IgD-negative memory B cell (primary cell): ENCODE data around the gene PLAA. TPM values are rescaled to one million over a fixed set of nuclear protein-coding genes. Genes with fewer than 3 reads are reported as not detected.

Experiments
- H3K27ac Mint-ChIP-seq, 3 donors: one replicate each; pipeline ENCODE4 v1.8.0; 2020 to 2022; ENCODE audit warnings: mild to moderate bottlenecking in 3 of 3, mixed read lengths in 3 of 3, moderate library complexity in 1 of 3
- H3K27me3 Mint-ChIP-seq: one replicate; pipeline ENCODE4 v1.8.0; 2021; ENCODE audit warnings: mixed read lengths
- H3K36me3 Mint-ChIP-seq: one replicate; pipeline ENCODE4 v1.8.0; 2020; ENCODE audit warnings: mild to moderate bottlenecking, mixed read lengths
- H3K4me1 Mint-ChIP-seq, 3 donors: one replicate each; pipeline ENCODE4 v1.8.0; 2020 to 2022; ENCODE audit warnings: mixed read lengths in 3 of 3, mild to moderate bottlenecking in 1 of 3
- H3K4me3 Mint-ChIP-seq, 4 donors: one replicate each; pipeline ENCODE4 v1.8.0; 2020 to 2022; ENCODE audit warnings: mild to moderate bottlenecking in 4 of 4, mixed read lengths in 4 of 4, moderate library complexity in 3 of 4
- H3K9me3 Mint-ChIP-seq, 3 donors: one replicate each; pipeline ENCODE4 v1.8.0; 2020 to 2021; ENCODE audit warnings: mixed read lengths in 3 of 3, mild to moderate bottlenecking in 1 of 3
- polyA plus RNA-seq: library from polyadenylated mRNA; unstranded; fragments of 300-500 nt; fragmentation: Illumina TruSeq; gene quantifications from one replicate; pipeline ENCODE4 v1.2.3, GENCODE V29; 2021

The PLAA gene
- polyA plus RNA-seq, 1 donor from 2014 or later = 18.6 TPM

DNA sequence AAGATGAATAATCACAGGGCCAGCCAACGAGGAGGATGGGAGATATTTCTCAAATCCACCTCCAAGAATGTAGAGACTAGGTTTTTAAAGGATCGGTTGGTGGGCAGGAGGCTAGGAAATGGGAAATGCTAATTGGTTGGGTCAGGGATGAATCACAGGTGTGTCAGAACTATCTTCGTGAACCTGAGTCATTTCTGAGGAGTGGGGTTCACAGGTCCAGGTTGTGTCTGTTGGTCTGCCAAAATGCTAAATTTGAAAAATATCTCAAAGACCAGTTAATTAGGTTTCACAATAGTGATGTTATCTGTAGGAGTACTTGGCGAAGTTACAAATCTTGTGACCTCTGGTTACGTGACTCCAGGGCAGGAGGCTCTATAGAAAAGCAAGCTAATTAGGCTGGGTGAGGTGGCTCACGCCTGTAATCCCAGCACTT, 2.6 kb upstream of the PLAA start:
- Mint-ChIP-seq H3K4me1 (peaks cover 24 to 30% (median 25%) of the 10 kb centered on the region in 3 donors), H3K27ac (no peak overlapping the region), H3K4me3 (peak overlapping the region in 1 of 4 donors; percentile 93), H3K36me3 (no peaks in the 10 kb centered on the region), H3K27me3 (no peaks in the 10 kb centered on the region), H3K9me3 (no peaks in the 10 kb centered on the region)

DNA sequence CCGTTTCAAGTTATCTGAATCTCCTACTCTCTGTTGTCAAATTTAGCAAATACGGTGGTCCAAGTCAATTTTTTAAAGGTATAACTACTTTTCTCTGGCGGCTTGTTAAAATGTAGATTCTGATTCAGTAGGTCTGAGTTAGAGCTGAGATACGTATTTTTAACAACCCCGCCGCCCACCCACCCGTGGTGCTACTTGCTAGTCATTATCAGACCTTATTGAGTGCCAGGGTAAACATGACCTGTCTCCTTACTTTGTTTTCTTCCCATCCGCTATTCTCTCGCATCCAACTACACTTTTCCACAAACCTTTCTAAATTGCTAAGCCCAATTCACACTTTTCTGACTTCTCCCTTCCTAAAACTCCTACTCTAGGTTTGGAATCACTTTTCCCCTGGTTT, 694 bp upstream of the PLAA start:
- Mint-ChIP-seq H3K27ac (peak overlapping the region; percentile 93 to 99 (median 98)), H3K4me3 (peak overlapping the region; percentile 93 to 98 (median 97)), H3K36me3 (no peaks in the 10 kb centered on the region), H3K4me1 (peaks cover 24 to 35% (median 30%) of the 10 kb centered on the region in 3 donors), H3K27me3 (no peaks in the 10 kb centered on the region), H3K9me3 (no peaks in the 10 kb centered on the region)

DNA sequence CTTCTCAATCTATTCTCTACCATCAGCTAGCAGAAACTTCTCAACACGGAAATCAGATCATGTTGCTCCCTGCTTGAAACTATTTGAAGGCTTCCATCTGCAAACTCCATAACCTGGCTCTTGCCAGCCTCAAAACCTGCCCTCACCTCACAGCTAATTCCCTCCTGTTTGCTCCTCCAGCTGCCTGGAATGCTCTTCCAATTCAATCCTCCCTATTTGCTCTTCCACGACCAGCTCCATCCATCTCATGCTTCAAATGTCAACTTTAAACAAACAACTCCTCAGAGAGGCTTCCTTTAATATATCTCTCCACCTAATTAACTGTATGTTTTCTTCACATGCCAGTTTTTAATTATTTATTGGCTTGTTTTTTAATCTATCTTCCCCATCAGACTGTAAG, 1.5 kb downstream of the PLAA start:
- Mint-ChIP-seq H3K27ac (peak overlapping the region; percentile 21 to 99 (median 93)), H3K4me3 (peak overlapping the region; percentile 93 to 98 (median 97)), H3K9me3 (no peaks in the 10 kb centered on the region), H3K4me1 (peaks cover 33 to 48% (median 47%) of the 10 kb centered on the region in 3 donors), H3K36me3 (peaks cover 1% of the 10 kb centered on the region), H3K27me3 (no peaks in the 10 kb centered on the region)

GRCh38 chr9:26940779-26941178, 6.3 kb downstream of the PLAA start:
- Mint-ChIP-seq H3K9me3 (peaks cover 0 to 6% (median 3%) of the 10 kb centered on the region in 3 donors), H3K27me3 (no peaks in the 10 kb centered on the region), H3K4me3 (no peak overlapping the region), H3K4me1 (peaks cover 37 to 54% (median 47%) of the 10 kb centered on the region in 3 donors), H3K27ac (peak overlapping the region in 2 of 3 donors; percentile 64 to 82), H3K36me3 (peaks cover 8% of the 10 kb centered on the region)

DNA sequence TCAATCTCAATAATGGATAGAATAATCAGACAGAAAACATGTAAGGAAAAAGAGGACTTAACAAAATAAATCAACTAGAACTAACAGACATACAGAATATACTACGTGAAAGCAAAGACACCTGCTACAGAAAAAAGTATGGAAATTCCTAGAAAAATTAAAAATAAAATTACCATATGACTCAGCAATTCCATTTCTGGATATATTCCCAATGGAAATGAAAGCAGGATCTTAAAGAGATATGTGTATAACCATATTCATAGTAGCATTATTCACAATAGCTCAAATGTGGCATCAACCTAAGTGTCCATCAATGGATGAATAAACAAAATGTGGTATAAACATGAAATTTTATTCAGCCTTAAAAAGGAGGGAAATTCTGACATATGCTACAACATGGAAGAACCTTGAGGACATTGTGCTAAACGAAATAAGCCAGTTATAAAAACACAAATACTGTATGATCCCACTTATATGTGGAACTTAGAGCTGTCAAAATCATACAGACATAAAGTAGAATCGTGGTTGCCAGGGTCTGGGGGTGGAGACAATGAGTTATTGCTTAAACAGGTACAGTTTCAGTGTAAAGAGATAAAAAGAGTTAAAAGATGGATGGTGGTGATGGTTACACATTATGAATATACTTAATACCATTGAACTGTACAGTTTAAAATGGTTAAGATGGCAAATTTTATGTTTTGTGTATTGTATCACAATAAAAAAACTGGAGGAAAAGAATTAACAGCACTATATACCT, 6.9 kb downstream of the PLAA start:
- Mint-ChIP-seq H3K4me3 (peak overlapping the region in 1 of 4 donors; percentile 20), H3K36me3 (peaks cover 8% of the 10 kb centered on the region), H3K27ac (peak overlapping the region in 2 of 3 donors; percentile 2 to 82), H3K27me3 (no peaks in the 10 kb centered on the region), H3K4me1 (peaks cover 31 to 49% (median 42%) of the 10 kb centered on the region in 3 donors), H3K9me3 (peaks cover 0 to 6% (median 3%) of the 10 kb centered on the region in 3 donors)

GRCh38 chr9:26937816-26938371, 9.1 kb downstream of the PLAA start:
- Mint-ChIP-seq H3K36me3 (peaks cover 8% of the 10 kb centered on the region), H3K4me1 (peaks cover 24 to 35% (median 32%) of the 10 kb centered on the region in 3 donors), H3K4me3 (peak overlapping the region in 1 of 4 donors; percentile 25), H3K27ac (no peak overlapping the region), H3K27me3 (no peaks in the 10 kb centered on the region), H3K9me3 (peaks cover 0 to 6% (median 3%) of the 10 kb centered on the region in 3 donors)

GRCh38 chr9:26935847-26936246, 11.2 kb downstream of the PLAA start:
- Mint-ChIP-seq H3K4me1 (peaks cover 16 to 21% (median 21%) of the 10 kb centered on the region in 3 donors), H3K4me3 (peak overlapping the region in 1 of 4 donors; percentile 39), H3K36me3 (peaks cover 11% of the 10 kb centered on the region), H3K27me3 (no peaks in the 10 kb centered on the region), H3K27ac (no peak overlapping the region), H3K9me3 (peaks cover 0 to 6% (median 3%) of the 10 kb centered on the region in 3 donors)

DNA sequence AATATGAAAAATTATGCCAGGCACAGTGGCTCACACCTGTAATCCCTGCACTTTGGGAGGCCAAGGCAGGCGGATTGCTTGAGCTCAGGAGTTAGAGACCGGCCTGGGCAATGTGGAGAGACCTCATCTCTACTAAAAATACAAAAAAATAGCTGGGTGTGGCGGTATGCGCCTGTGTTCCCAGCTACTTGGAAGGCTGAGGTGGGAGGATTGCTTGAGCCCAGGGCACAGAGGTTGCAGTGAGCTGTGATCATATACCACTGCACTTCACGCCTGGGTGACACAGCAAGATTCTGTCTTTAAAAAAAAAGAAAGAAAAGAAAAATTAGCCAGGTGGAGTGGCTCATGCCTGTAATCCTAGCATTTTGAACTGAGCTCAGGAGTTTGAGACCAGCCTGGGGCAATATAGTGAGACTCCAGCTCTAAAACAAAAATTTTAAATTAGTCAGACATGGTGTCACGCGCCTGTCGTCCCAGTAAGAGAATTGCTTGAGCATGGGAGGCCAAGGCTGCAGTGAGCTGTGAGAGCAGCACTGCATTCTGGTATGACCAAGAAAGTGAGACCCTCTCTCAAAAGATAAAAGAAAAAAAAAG, 18.0 kb downstream of the PLAA start:
- Mint-ChIP-seq H3K9me3 (no peaks in the 10 kb centered on the region), H3K27me3 (no peaks in the 10 kb centered on the region), H3K27ac (no peak overlapping the region), H3K4me1 (peaks cover 0 to 1% (median 0%) of the 10 kb centered on the region in 3 donors), H3K4me3 (no peak overlapping the region), H3K36me3 (peaks cover 16% of the 10 kb centered on the region)

DNA sequence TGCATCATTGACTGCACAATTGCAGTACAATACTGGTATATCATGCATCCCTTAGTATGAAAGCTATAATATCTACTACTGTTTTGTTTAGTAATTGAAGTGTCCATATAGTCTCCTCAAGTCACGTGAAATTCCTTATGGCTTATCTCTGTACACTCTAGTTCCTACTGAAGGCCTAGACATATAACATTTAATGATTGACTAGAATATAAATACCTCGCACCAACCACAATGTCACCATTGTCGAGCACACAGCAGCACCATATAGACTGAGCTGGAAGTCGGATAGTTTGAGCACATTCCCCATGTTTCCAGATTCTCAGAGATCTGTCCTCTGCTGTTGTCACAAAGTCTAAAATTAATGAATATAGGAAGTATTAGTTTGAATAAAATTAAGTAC, 21.4 kb downstream of the PLAA start:
- H3K4me3 Mint-ChIP-seq = no peak overlapping the region

GRCh38 chr9:26919698-26920097, 27.3 kb downstream of the PLAA start:
- peaks cover 12% of the 10 kb centered on the region for H3K36me3 Mint-ChIP-seq
- no peaks in the 10 kb centered on the region for H3K4me1 Mint-ChIP-seq
- no peak overlapping the region for H3K27ac Mint-ChIP-seq
- H3K27me3 Mint-ChIP-seq = no peaks in the 10 kb centered on the region
- no peak overlapping the region for H3K4me3 Mint-ChIP-seq
- no peaks in the 10 kb centered on the region for H3K9me3 Mint-ChIP-seq

More for the DNA sequence above, 21.4 kb downstream of the PLAA start:
- peaks cover 14% of the 10 kb centered on the region for H3K36me3 Mint-ChIP-seq
- H3K4me1 Mint-ChIP-seq = no peaks in the 10 kb centered on the region
- no peak overlapping the region for H3K27ac Mint-ChIP-seq
- H3K27me3 Mint-ChIP-seq = no peaks in the 10 kb centered on the region
- no peaks in the 10 kb centered on the region for H3K9me3 Mint-ChIP-seq

- no peaks in the 10 kb centered on the region for H3K9me3 Mint-ChIP-seq
- no peak overlapping the region for H3K27ac Mint-ChIP-seq
- no peak overlapping the region for H3K4me3 Mint-ChIP-seq
- no peaks in the 10 kb centered on the region for H3K27me3 Mint-ChIP-seq
- peaks cover 2% of the 10 kb centered on the region for H3K36me3 Mint-ChIP-seq
- no peaks in the 10 kb centered on the region for H3K4me1 Mint-ChIP-seq
Observed at GRCh38 chr9:26913138-26913668, 33.8 kb downstream of the PLAA start.

GRCh38 chr9:26904671-26905070, 42.4 kb downstream of the PLAA start:
- Mint-ChIP-seq H3K4me3 (no peak overlapping the region), H3K27me3 (no peaks in the 10 kb centered on the region), H3K9me3 (no peaks in the 10 kb centered on the region), H3K4me1 (no peaks in the 10 kb centered on the region), H3K36me3 (peaks cover 6% of the 10 kb centered on the region), H3K27ac (no peak overlapping the region)

DNA sequence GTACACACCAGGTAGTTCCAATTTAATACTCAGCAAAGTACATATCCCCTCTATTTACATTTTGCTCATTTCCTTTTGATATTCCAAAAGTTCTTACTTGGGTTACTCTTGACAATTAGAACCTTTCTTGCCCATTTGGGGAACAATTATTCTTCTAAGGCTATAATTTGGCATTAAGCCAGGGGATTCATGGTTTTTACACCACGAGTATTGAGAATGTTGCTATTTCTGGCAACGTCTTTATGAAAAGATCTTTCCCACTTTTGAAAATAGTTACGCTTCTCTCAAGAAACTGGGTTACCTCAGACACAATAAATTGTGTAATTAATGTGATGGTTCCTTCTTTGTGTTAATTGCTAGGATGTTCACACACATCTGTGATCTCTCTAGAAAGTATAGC, 43.0 kb downstream of the PLAA start:
- Mint-ChIP-seq H3K4me3 (no peak overlapping the region), H3K4me1 (no peaks in the 10 kb centered on the region), H3K27ac (no peak overlapping the region), H3K27me3 (no peaks in the 10 kb centered on the region), H3K36me3 (peaks cover 6% of the 10 kb centered on the region), H3K9me3 (no peaks in the 10 kb centered on the region)

DNA sequence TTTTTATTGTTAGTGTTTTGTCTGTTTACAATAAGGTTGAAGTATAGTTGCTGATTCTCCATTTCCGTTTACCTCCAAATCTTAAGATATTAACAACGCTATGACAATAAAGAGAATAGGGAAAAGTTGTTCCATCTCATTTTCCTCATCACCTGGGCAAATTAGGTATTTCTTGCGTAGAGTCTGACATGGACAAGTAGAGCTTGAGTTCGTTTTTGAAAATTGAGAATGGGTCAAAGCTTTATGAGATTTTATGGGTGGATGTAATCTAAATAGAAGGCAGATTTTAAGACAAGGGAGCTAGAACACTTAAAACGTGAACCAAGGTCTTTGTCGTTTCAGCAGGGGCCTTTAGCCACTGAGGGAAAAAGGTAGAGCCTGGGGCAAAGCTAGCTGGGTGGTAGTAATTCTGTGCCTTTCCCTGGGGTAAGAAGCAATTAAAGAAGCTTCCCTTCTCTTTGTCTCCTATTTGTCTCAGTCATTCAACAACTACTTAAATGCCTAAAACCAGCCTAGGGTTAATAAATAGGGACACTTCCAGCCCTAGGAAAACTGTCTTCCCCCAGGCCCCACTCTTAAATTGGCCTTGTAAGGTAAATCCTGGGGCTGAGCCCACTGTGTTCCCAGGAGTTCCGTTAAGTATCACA, 53.9 kb downstream of the PLAA start:
- Mint-ChIP-seq H3K27me3 (no peaks in the 10 kb centered on the region), H3K9me3 (peaks cover 0 to 2% (median 0%) of the 10 kb centered on the region in 3 donors), H3K4me3 (peak overlapping the region; percentile 89 to 100 (median 100)), H3K27ac (peak overlapping the region; percentile 81 to 100 (median 100)), H3K36me3 (no peaks in the 10 kb centered on the region), H3K4me1 (peaks cover 23 to 29% (median 26%) of the 10 kb centered on the region in 3 donors)
